Urinary bladder (tissue), 2 donors: ENCODE data around the gene PCDHA7. TPM values are rescaled to one million over a fixed set of nuclear protein-coding genes. Genes with fewer than 3 reads are reported as not detected.

ENCODE experiments used
- polyA plus RNA-seq: library from polyadenylated mRNA; stranded (reverse); fragments of 200-250 nt; gene quantifications from one replicate; pipeline ENCODE4 v1.2.3, GENCODE V29; 2013
- total RNA-seq: library from RNA; depleted of rRNA; stranded (reverse); fragments of >200 nt; gene quantifications from one replicate; pipeline ENCODE4 v1.2.3, GENCODE V29; 2014
- donor health status: healthy.

The PCDHA7 gene
- total and polyA plus RNA-seq, 2 donors: 0.14 to 0.26 TPM

Other genes starting within 250 kb of the PCDHA7 start
- 57.6 TPM for gene CD14, start 201.1 kb upstream of the PCDHA7 start, total RNA-seq
- gene CD14, start 201.1 kb upstream of the PCDHA7 start, polyA plus RNA-seq: 60.6 TPM
- gene TMCO6, start 194.8 kb upstream of the PCDHA7 start, total RNA-seq: 12.2 TPM
- gene TMCO6, start 194.8 kb upstream of the PCDHA7 start, polyA plus RNA-seq: 22.3 TPM
- gene NDUFA2, start 186.6 kb upstream of the PCDHA7 start, total RNA-seq: 34.7 TPM
- 117 TPM for gene NDUFA2, start 186.6 kb upstream of the PCDHA7 start, polyA plus RNA-seq
- 58.7 TPM for gene IK, start 186.4 kb upstream of the PCDHA7 start, total RNA-seq
- 113 TPM for gene IK, start 186.4 kb upstream of the PCDHA7 start, polyA plus RNA-seq
- 12.7 TPM for gene WDR55, start 169.4 kb upstream of the PCDHA7 start, total RNA-seq
- gene WDR55, start 169.4 kb upstream of the PCDHA7 start, polyA plus RNA-seq: 13.5 TPM
- gene DND1, start 160.7 kb upstream of the PCDHA7 start, total RNA-seq: not detected
- 0.96 TPM for gene DND1, start 160.7 kb upstream of the PCDHA7 start, polyA plus RNA-seq
- gene HARS1, start 142.9 kb upstream of the PCDHA7 start, total RNA-seq: 31.9 TPM
- 50.5 TPM for gene HARS1, start 142.9 kb upstream of the PCDHA7 start, polyA plus RNA-seq
- 28.1 TPM for gene HARS2, start 142.8 kb upstream of the PCDHA7 start, total RNA-seq
- gene HARS2, start 142.8 kb upstream of the PCDHA7 start, polyA plus RNA-seq: 24.9 TPM
- 25.9 TPM for gene ZMAT2, start 133.8 kb upstream of the PCDHA7 start, total RNA-seq
- 74.1 TPM for gene ZMAT2, start 133.8 kb upstream of the PCDHA7 start, polyA plus RNA-seq
- gene PCDHA1, start 48.1 kb upstream of the PCDHA7 start, total RNA-seq: 0.21 TPM
- gene PCDHA1, start 48.1 kb upstream of the PCDHA7 start, polyA plus RNA-seq: 0.03 TPM
- 0.37 TPM for gene PCDHA2, start 39.4 kb upstream of the PCDHA7 start, total RNA-seq
- 0.08 TPM for gene PCDHA2, start 39.4 kb upstream of the PCDHA7 start, polyA plus RNA-seq
- gene PCDHA3, start 33.2 kb upstream of the PCDHA7 start, total RNA-seq: 0.63 TPM
- 0.41 TPM for gene PCDHA3, start 33.2 kb upstream of the PCDHA7 start, polyA plus RNA-seq
- gene PCDHA4, start 27.2 kb upstream of the PCDHA7 start, total RNA-seq: 1.1 TPM
- gene PCDHA4, start 27.2 kb upstream of the PCDHA7 start, polyA plus RNA-seq: 0.28 TPM
- gene PCDHA5, start 12.7 kb upstream of the PCDHA7 start, total RNA-seq: 0.69 TPM
- 0.05 TPM for gene PCDHA5, start 12.7 kb upstream of the PCDHA7 start, polyA plus RNA-seq
- gene PCDHA6, start 6.3 kb upstream of the PCDHA7 start, total RNA-seq: 0.95 TPM
- 0.22 TPM for gene PCDHA6, start 6.3 kb upstream of the PCDHA7 start, polyA plus RNA-seq
- gene PCDHA8, start 6.9 kb downstream of the PCDHA7 start, total RNA-seq: 0.21 TPM
- gene PCDHA8, start 6.9 kb downstream of the PCDHA7 start, polyA plus RNA-seq: 0.06 TPM
- 0.90 TPM for gene PCDHA9, start 14.1 kb downstream of the PCDHA7 start, total RNA-seq
- 0.03 TPM for gene PCDHA9, start 14.1 kb downstream of the PCDHA7 start, polyA plus RNA-seq
- gene PCDHA10, start 21.6 kb downstream of the PCDHA7 start, total RNA-seq: 1.1 TPM
- gene PCDHA10, start 21.6 kb downstream of the PCDHA7 start, polyA plus RNA-seq: 0.13 TPM
- gene PCDHA11, start 34.7 kb downstream of the PCDHA7 start, total RNA-seq: 1.6 TPM
- 0.06 TPM for gene PCDHA11, start 34.7 kb downstream of the PCDHA7 start, polyA plus RNA-seq
- gene PCDHA12, start 41.0 kb downstream of the PCDHA7 start, total RNA-seq: 0.90 TPM
- 0.03 TPM for gene PCDHA12, start 41.0 kb downstream of the PCDHA7 start, polyA plus RNA-seq
- gene PCDHA13, start 47.9 kb downstream of the PCDHA7 start, total RNA-seq: 0.74 TPM
- gene PCDHA13, start 47.9 kb downstream of the PCDHA7 start, polyA plus RNA-seq: 0.18 TPM
- 1.5 TPM for gene PCDHAC1, start 92.0 kb downstream of the PCDHA7 start, total RNA-seq
- 0.13 TPM for gene PCDHAC1, start 92.0 kb downstream of the PCDHA7 start, polyA plus RNA-seq
- 3.0 TPM for gene PCDHAC2, start 132.2 kb downstream of the PCDHA7 start, total RNA-seq
- 0.67 TPM for gene PCDHAC2, start 132.2 kb downstream of the PCDHA7 start, polyA plus RNA-seq
- 0.16 TPM for gene PCDHB1, start 217.1 kb downstream of the PCDHA7 start, total RNA-seq
- 0.01 TPM for gene PCDHB1, start 217.1 kb downstream of the PCDHA7 start, polyA plus RNA-seq